Lower leg skin (tissue), 3 donors: ENCODE measurements around the gene CORO7.

Source experiments
- POLR2A ChIP-seq, 2 donors: fragments of 450-650 bp; IDR thresholded peaks; one replicate each; pipeline ENCODE4 v1.6.1; 2016 to 2017; ENCODE audit warnings: antibody characterized with exemption in 2 of 2, mild to moderate bottlenecking in 1 of 2, moderate library complexity in 1 of 2
- TF ChIP-seq, protein P1 (sequence below), 3 donors: fragments of 450-650 bp; IDR thresholded peaks; one replicate each; pipeline ENCODE4 v1.5.1; 2016; ENCODE audit warnings: antibody characterized with exemption in 3 of 3, mild to moderate bottlenecking in 3 of 3, moderate library complexity in 2 of 3

- TF ChIP-seq, protein P1, sequence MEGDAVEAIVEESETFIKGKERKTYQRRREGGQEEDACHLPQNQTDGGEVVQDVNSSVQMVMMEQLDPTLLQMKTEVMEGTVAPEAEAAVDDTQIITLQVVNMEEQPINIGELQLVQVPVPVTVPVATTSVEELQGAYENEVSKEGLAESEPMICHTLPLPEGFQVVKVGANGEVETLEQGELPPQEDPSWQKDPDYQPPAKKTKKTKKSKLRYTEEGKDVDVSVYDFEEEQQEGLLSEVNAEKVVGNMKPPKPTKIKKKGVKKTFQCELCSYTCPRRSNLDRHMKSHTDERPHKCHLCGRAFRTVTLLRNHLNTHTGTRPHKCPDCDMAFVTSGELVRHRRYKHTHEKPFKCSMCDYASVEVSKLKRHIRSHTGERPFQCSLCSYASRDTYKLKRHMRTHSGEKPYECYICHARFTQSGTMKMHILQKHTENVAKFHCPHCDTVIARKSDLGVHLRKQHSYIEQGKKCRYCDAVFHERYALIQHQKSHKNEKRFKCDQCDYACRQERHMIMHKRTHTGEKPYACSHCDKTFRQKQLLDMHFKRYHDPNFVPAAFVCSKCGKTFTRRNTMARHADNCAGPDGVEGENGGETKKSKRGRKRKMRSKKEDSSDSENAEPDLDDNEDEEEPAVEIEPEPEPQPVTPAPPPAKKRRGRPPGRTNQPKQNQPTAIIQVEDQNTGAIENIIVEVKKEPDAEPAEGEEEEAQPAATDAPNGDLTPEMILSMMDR (IDR thresholded peaks at IDR 0.05), result no peak
- no peak for TF ChIP-seq POLR2A (IDR thresholded peaks at IDR 0.05)
Measured at GRCh38 chr16:4306470-4307214, 109.8 kb downstream of the CORO7 start.
